ENCODE data around the gene LLGL2.
"Not testable (repeated sequence)": the region's sequence is repeated elsewhere in the genome, so short reads cannot be mapped to it uniquely, and the experiment has no call there.

The LLGL2 gene

DNA sequence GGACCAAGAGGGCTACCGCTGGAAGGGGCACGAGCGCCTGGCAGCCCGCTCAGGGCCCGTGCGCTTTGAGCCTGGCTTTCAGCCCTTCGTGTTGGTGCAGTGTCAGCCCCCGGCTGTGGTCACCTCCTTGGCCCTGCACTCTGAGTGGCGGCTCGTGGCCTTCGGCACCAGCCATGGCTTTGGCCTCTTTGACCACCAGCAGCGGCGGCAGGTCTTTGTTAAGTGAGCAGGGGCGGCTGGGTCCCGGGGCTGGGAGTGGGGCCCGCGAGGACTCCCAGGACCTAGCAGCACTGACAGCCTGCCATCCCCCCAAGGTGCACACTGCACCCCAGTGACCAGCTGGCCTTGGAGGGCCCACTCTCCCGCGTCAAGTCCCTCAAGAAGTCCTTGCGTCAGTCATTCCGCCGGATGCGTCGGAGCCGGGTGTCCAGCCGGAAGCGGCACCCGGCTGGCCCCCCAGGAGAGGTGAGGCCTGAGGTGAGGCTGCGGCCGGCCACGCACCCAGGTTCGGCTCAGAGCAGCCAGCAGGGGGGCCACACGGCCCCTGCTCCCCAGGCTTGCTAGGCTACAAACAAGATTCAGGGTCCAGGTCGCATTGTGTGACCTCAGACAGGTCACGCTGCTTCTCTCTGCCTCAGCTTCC lies 44.7 kb downstream of the LLGL2 start:
- Mint-ChIP-seq H3K36me3 (ENCODE audit: low read depth) (peaks cover 3% of the 10 kb centered on the region), H3K4me3 (no peak overlapping the region), H3K27ac (no peak overlapping the region), H3K4me1 (ENCODE audit: low read depth) (no peaks in the 10 kb centered on the region), H3K27me3 (no peaks in the 10 kb centered on the region), H3K9me3 (no peaks in the 10 kb centered on the region)
- DNase-seq = no peak

DNA sequence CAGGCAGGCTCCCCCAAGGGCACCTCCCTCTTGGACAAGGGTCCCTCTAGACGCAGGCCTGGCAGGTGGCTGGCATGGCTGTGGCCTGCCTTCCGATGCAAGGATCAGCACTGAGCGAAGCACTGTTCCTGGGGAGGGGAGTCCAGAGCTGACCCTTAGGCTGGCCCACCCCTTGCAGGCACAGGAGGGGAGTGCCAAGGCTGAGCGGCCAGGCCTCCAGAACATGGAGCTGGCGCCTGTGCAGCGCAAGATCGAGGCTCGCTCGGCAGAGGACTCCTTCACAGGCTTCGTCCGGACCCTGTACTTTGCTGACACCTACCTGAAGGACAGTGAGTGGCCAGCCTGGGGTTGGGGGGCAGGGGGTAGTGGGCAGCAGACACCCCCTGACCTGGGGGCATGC lies 45.3 kb downstream of the LLGL2 start:
- peaks cover 3% of the 10 kb centered on the region for H3K36me3 Mint-ChIP-seq (ENCODE audit: low read depth)
- no peak overlapping the region for H3K27ac Mint-ChIP-seq
- H3K4me1 Mint-ChIP-seq (ENCODE audit: low read depth) = no peaks in the 10 kb centered on the region
- DNase-seq = no peak
- H3K4me3 Mint-ChIP-seq = no peak overlapping the region
- H3K27me3 Mint-ChIP-seq = no peaks in the 10 kb centered on the region
- H3K9me3 Mint-ChIP-seq = no peaks in the 10 kb centered on the region

DNA sequence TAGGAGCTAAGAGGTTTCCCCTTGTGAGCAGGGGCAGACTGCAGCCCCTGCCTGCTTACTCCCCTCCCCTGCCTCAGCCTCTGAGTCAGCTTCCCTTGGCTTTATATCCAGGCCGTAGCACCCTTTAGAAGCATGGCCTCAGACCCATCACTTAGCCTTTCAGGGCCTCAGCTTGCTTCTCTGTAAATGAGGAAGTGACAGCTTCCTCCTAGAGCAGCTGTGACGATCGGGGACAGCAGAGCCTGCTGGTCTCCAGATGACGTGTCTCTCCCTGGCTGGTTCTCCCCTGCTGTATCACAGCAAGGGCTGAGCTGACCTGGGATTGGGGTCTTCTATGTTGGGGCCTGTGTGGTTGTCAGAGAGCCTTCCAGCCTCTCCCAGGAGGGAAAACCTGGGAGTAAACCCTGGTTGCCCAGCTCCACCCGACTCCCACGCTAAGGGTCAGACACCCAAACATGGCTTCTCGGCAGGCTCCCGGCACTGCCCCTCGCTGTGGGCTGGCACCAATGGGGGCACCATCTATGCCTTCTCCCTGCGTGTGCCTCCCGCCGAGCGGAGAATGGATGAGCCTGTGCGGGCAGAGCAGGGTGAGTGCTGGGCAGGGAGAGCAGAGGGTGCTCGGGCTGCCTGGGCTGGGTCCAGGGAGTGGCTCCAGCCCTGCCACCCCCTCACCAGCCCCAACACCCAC lies 45.8 kb downstream of the LLGL2 start:
- H3K4me1 Mint-ChIP-seq (ENCODE audit: low read depth) = no peaks in the 10 kb centered on the region
- H3K36me3 Mint-ChIP-seq (ENCODE audit: low read depth) = peaks cover 3% of the 10 kb centered on the region
- no peaks in the 10 kb centered on the region for H3K9me3 Mint-ChIP-seq
- H3K4me3 Mint-ChIP-seq = no peak overlapping the region
- peak overlapping the region; percentile 75 for H3K27ac Mint-ChIP-seq
- no peaks in the 10 kb centered on the region for H3K27me3 Mint-ChIP-seq
- no peak for DNase-seq

DNA sequence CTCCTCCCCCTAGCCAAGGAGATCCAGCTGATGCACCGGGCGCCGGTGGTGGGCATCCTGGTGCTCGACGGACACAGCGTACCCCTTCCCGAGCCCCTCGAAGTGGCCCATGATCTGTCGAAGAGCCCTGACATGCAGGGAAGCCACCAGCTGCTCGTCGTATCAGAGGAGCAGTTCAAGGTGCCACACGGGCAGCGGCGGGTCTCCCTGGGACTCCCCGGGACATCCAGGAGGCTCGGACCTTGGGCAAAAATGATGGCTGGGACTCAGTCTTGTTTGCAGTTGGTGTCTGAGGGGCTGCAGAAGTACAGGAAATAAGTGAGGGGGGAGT lies 46.4 kb downstream of the LLGL2 start:
- Mint-ChIP-seq H3K36me3 (ENCODE audit: low read depth) (peaks cover 3% of the 10 kb centered on the region), H3K4me1 (ENCODE audit: low read depth) (no peaks in the 10 kb centered on the region), H3K4me3 (no peak overlapping the region), H3K27ac (no peak overlapping the region), H3K9me3 (no peaks in the 10 kb centered on the region), H3K27me3 (no peaks in the 10 kb centered on the region)
- no peak for DNase-seq

DNA sequence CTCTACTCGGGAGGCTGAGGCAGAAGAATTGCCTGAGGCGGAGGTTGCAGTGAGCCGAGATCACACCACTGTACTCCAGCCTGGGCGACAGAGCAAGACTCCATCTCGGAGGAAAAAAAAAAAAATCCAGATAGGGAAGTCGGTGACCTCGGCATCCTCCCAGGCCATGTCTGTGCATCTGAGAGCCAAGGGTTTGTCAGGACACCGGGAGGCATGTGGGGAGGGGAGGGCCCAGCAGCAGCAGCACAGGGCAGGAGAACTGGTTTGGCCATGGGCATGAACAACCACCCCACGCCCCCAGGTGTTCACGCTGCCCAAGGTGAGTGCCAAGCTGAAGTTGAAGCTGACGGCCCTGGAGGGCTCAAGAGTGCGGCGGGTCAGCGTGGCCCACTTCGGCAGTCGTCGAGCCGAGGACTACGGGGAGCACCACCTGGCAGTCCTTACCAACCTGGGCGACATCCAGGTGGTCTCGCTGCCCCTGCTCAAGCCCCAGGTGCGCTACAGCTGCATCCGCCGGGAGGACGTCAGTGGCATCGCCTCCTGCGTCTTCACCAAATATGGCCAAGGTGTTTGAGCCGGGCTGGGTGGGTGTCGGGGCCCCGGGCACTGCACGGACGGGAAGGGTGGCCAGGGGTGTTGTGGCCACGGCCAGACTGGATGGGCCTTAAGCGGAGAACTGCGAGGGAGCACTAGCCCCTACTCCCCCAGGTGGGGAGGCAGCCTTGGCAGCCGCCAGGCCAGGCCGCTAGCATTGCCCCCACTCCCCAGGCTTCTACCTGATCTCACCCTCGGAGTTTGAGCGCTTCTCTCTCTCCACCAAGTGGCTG lies 47.4 kb downstream of the LLGL2 start:
- no peak overlapping the region for H3K27ac Mint-ChIP-seq
- peaks cover 3% of the 10 kb centered on the region for H3K36me3 Mint-ChIP-seq (ENCODE audit: low read depth)
- no peaks in the 10 kb centered on the region for H3K4me1 Mint-ChIP-seq (ENCODE audit: low read depth)
- no peaks in the 10 kb centered on the region for H3K27me3 Mint-ChIP-seq
- H3K9me3 Mint-ChIP-seq = no peaks in the 10 kb centered on the region
- H3K4me3 Mint-ChIP-seq = no peak overlapping the region
- no peak for DNase-seq

DNA sequence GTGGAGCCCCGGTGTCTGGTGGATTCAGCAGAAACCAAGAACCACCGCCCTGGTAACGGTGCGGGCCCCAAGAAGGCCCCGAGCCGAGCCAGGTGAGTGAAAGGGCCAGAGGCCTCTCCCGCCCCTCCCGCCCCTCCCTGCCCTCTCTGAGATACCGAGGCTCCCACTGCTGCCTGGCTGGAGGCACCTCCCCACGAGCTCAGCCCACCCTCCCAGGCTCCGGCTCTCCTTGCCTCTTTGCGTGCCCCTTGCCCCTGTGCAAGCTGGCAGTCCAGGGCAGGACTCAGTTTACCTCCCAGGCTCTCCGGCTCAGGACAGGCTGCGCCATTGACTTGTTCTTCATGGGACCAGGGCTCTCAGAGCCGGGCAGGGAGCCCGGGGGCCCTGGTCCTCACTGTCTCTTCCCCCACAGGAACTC lies 48.1 kb downstream of the LLGL2 start:
- Mint-ChIP-seq H3K27me3 (no peaks in the 10 kb centered on the region), H3K4me1 (ENCODE audit: low read depth) (no peaks in the 10 kb centered on the region), H3K9me3 (no peaks in the 10 kb centered on the region), H3K36me3 (ENCODE audit: low read depth) (peaks cover 3% of the 10 kb centered on the region), H3K4me3 (no peak overlapping the region), H3K27ac (no peak overlapping the region)
- no peak for DNase-seq

DNA sequence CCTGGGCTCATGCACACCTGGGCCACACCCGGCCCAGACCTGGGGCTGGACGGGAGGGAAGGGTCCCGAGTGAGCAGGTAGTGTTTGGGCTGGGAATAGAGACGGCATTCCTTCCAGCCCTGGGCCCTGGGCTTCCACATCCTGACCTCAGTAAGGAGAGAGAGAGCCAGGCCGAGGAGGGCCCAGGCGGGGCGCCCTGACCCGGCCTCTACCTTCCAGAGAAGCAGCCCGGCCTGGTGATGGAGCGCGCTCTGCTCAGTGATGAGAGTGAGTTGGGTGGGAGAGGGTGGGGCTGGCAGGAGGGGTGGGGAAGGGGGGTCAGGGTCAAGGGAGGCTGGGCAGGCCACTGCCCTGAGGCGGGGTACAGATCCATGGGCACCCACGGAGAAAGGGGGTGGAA lies 48.5 kb downstream of the LLGL2 start:
- H3K27ac Mint-ChIP-seq = no peak overlapping the region
- H3K36me3 Mint-ChIP-seq (ENCODE audit: low read depth) = peaks cover 3% of the 10 kb centered on the region
- H3K27me3 Mint-ChIP-seq = no peaks in the 10 kb centered on the region
- no peaks in the 10 kb centered on the region for H3K4me1 Mint-ChIP-seq (ENCODE audit: low read depth)
- no peak for DNase-seq
- H3K4me3 Mint-ChIP-seq = no peak overlapping the region
- no peaks in the 10 kb centered on the region for H3K9me3 Mint-ChIP-seq

DNA sequence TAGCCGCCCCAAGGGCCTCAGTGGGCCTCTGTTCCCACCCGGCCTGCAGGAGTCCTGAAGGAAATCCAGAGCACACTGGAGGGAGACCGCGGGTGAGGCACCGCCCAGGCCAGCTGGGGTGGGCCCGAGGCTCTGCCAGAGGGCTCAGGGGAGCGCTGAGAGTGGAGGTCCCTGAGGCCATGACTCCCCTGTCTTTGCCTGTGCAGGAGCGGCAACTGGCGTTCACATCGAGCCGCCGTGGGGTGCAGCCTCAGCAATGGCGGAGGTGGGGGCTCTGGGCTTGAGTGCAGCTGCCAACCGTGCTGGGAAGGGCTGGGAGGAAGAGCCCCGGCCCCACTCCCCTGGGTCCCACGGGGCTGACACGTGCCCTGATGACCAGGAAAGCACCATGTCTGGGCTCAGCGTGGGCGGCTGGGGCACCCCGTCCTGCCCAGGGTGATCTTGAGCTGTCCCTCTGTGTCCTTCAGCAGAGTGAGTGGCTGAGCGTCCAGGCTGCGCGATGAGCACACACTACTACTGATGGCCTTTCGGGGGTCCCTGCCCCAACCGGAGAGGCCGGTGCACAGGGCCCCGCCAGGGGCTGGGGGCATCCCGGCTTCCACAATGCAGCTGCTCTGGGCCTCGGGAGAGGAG lies 49.0 kb downstream of the LLGL2 start:
- no peaks in the 10 kb centered on the region for H3K9me3 Mint-ChIP-seq
- DNase-seq = no peak
- H3K4me3 Mint-ChIP-seq = no peak overlapping the region
- no peaks in the 10 kb centered on the region for H3K4me1 Mint-ChIP-seq (ENCODE audit: low read depth)
- no peaks in the 10 kb centered on the region for H3K27me3 Mint-ChIP-seq
- no peak overlapping the region for H3K27ac Mint-ChIP-seq
- peaks cover 3% of the 10 kb centered on the region for H3K36me3 Mint-ChIP-seq (ENCODE audit: low read depth)

DNA sequence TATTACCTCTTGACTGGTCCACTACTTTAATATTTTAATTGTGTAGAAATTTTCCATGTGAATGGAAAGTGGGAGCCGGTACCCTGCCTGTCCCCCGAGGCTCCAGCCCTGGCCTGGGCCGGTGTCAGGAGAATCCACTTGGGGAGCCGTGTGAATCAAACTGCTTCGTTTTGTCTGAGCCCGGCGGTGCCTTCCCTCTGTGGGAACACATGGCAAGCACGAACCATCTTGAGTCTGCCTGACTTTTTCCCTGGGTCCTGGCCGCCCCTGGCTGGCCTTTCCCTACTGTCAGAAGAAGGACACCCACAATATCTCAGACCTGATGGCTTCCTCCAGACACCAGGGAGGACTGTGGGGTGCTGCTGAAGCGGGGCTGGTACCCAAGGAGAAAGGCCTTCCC lies 49.7 kb downstream of the LLGL2 start:
- no peak overlapping the region for H3K4me3 Mint-ChIP-seq
- no peaks in the 10 kb centered on the region for H3K4me1 Mint-ChIP-seq (ENCODE audit: low read depth)
- no peaks in the 10 kb centered on the region for H3K9me3 Mint-ChIP-seq
- no peak for DNase-seq
- H3K27me3 Mint-ChIP-seq = no peaks in the 10 kb centered on the region
- H3K36me3 Mint-ChIP-seq (ENCODE audit: low read depth) = peaks cover 3% of the 10 kb centered on the region
- no peak overlapping the region for H3K27ac Mint-ChIP-seq

DNA sequence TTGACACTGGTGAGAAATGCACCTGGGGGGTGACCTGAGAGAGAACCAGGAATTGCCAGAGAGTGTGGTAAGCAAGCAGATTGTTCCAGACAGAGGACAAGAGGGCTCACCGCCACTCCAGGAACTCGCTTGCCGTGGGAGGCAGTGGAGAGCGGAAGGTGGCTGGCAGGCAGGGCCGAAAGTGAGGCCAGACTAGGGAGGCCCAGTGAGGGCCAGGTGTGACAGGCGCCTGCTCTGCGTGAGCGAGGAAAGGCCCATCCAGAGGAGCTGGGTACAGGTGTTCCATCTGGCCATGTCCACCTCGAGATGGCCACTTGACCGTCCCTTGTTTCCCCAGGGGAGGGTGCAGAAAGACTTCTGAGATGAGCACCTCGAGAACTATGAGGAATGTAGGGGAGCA lies 50.2 kb downstream of the LLGL2 start:
- H3K36me3 Mint-ChIP-seq (ENCODE audit: low read depth) = peaks cover 2% of the 10 kb centered on the region

DNA sequence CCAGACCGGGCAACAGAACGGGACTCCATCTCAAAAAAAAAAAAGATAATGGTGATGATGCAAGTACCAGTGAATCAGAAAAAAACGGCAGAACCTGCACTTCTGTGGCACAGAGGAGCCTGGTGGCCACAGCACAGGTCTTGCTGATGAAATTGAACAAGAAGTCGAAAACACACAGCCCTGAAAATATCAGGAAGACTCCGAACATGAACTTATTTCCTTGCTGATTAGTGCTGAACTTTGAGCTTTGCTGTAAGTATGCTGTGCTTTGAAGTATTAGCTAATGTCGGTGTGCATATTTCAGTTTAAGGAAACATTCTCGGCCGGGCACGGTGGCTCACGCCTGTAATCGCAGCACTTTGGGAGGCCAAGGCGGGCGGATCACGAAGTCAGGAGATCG lies 51.2 kb downstream of the LLGL2 start:
- DNase-seq = no peak
- H3K27me3 Mint-ChIP-seq = no peaks in the 10 kb centered on the region
- H3K4me1 Mint-ChIP-seq (ENCODE audit: low read depth) = peaks cover 8% of the 10 kb centered on the region
- H3K9me3 Mint-ChIP-seq = peaks cover 3% of the 10 kb centered on the region
- no peak overlapping the region for H3K27ac Mint-ChIP-seq
- H3K36me3 Mint-ChIP-seq (ENCODE audit: low read depth) = peaks cover 2% of the 10 kb centered on the region
- no peak overlapping the region for H3K4me3 Mint-ChIP-seq

More for the DNA sequence above, 50.2 kb downstream of the LLGL2 start:
- Mint-ChIP-seq H3K27me3 (no peaks in the 10 kb centered on the region), H3K27ac (no peak overlapping the region), H3K4me1 (ENCODE audit: low read depth) (no peaks in the 10 kb centered on the region), H3K4me3 (no peak overlapping the region), H3K9me3 (no peaks in the 10 kb centered on the region)
- DNase-seq = no peak

DNA sequence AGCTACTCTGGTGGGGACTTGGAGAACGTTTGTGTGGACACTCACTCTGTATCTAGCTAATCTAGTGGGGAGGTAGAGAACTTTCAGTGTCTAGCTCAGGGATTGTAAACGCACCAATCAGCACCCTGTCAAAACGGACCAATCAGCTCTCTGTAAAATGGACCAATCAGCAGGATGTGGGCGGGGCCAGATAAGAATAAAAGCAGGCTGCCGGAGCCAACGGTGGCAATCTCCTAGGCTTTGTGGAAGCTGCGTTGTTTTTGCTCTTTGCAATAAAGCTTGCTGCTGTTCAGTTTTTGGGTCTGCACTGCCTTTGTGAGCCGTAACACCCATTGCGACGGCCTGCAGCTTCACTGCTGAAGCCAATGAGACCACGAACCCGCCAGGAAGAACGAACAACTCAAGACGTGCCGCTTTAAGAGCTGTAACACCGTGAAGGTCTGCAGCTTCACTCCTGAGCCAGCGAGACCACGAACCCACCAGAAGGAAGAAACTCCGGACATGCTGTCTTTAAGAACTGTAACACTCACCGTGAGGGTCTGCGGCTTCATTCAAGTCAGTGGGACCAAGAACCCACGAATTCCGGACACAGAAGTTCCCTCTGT lies 55.7 kb downstream of the LLGL2 start:
- H3K27me3 Mint-ChIP-seq; H3K36me3 Mint-ChIP-seq (ENCODE audit: low read depth); H3K9me3 Mint-ChIP-seq: not testable (repeated sequence)
- peak; percentile 74 for DNase-seq
- H3K4me1 Mint-ChIP-seq (ENCODE audit: low read depth) = peaks cover 10% of the 10 kb centered on the region
- peak overlapping the region; percentile 50 for H3K27ac Mint-ChIP-seq
- H3K4me3 Mint-ChIP-seq = peak overlapping the region; percentile 77

DNA sequence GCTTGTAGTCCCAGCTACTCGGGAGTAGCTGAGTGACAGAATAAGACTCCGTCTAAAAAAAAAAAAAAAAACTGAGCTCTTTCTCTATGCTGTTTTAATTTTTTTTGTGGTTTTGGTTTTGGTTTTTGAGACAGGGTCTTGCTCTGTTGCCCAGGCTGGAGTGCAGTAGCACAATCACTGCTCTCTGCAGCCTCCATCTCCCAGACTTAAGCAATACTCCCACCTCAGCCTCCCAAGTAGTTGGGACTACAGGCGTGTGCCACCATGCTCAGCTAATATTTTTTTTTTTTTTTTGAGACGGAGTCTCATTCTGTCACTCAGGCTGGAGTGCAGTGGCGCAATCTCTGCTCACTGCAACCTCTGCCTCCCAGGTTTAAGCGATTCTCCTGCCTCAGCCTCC lies 57.7 kb downstream of the LLGL2 start:
- H3K27me3 Mint-ChIP-seq = not testable (repeated sequence)

DNA sequence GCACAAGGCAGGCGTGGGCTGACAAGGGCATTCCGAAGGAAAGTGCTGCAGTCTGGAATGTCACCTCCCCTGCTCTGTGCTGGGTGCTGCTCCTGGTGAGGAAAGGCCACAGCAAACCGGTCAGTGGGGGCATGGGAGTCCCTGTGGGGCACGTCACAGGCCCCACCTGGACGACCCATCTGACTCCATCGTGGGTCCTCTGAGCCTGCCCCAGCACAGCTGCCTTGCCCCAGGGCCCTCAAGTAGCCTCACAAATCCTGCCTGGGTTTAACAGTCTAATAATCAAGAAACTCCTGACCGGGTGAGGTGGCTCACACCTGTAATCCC lies 59.3 kb downstream of the LLGL2 start:
- Mint-ChIP-seq H3K9me3 (peaks cover 3% of the 10 kb centered on the region), H3K27me3 (peaks cover 2% of the 10 kb centered on the region), H3K4me3 (no peak overlapping the region), H3K27ac (no peak overlapping the region), H3K4me1 (ENCODE audit: low read depth) (peaks cover 12% of the 10 kb centered on the region), H3K36me3 (ENCODE audit: low read depth) (no peaks in the 10 kb centered on the region)
- DNase-seq = no peak

More for the DNA sequence above, 57.7 kb downstream of the LLGL2 start:
- H3K4me3 Mint-ChIP-seq; H3K27ac Mint-ChIP-seq; DNase-seq; H3K9me3 Mint-ChIP-seq; H3K36me3 Mint-ChIP-seq (ENCODE audit: low read depth): not testable (repeated sequence)
- H3K4me1 Mint-ChIP-seq (ENCODE audit: low read depth) = peaks cover 12% of the 10 kb centered on the region
